Stimulated activated CD8-positive, alpha-beta memory T cell treated with anti-CD3 and anti-CD28 coated beads, Interleukin-7, amount 100 ng/mL, for 48 hours (primary cell): ENCODE measurements around the gene PEX12.
"Not testable (repeated sequence)": the region's sequence is repeated elsewhere in the genome, so short reads cannot be mapped to it uniquely, and the experiment has no call there.

Experiments used
- DNase-seq, 2 donors: peaks; one replicate each; pipeline ENCODE4 v3.0.0-alpha.2; 2020; ENCODE audit warnings: low read depth in 1 of 2; ENCODE audit errors: extremely low read depth in 1 of 2

Gene PEX12

DNA sequence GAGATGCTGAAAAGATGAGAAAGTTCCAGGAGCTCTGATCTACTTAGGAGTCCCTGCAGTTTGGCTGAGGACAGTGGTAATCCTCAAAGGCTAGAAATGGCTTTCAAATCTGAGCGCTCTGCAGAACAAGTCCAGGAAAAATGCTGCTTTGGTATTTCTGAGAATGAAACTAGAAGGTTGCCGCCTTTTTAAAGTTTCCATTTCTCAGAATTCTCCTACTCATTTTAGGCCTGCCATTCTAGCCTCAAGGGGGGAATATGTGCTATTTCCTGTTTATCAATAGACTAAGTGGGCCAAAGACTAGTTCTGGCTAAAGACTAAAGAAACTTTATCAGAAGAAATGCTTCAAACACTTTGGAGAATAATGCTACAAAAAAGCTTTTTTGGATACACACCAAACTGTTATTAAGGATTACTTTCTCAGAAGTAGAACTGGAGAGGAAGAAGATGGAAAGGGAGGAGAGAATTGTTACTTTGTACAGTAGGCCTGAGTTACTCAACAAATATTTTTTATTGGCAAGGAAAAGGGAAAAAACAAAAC lies 40.7 kb downstream of the PEX12 start, which contains the start of gene SLFN12L:
Gene SLFN12L, minus strand, starts transcription at position 78 of the 541 bp plus-strand sequence. CDS start 15,314 bp downstream, outside the sequence.
- DNase-seq: no peak

DNA sequence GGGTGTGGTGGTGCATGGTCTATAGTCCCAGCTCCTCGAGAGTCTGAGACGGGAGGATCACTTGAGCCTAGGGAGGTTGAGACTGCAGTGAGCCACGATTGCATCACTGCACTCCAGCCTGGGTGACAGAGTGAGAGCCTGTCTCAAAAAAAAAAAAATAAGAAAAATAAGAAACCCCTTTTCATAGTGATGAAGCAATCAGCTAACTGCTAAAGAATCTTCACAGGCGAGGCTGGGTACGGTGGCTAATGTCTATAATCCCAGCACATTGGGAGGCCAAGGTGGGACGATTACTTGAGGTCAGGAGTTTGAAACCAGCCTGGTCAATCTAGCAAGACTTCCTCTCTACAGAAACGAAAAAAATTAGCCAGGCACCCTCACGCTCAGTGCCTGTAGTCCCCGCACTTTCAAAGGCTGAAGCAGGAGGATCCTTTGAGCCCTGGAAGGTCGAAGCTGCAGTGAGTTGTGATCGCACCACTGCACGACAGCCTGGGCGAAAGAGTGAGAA lies 41.7 kb downstream of the PEX12 start:
- no peak for DNase-seq

DNA sequence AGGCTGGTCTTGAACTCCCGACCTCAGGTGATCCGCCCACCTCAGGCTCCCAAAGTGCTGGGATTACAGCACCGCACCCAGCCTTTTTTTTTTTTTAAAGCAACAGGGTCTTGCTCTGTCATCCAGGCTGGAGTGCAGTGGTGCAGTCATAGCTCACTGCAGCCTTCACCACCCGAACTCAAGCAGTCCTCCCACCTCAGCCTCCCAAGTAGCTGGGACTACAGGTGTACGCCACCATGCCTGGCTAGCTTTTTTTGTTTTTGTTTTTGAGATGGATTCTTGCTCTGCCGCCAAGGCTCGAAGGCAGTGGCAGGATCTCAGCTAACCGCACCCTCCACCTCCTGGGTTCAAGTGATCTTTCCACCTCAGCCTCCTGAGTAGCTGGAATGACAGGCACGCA lies 43.0 kb downstream of the PEX12 start:
- not testable (repeated sequence) for DNase-seq

DNA sequence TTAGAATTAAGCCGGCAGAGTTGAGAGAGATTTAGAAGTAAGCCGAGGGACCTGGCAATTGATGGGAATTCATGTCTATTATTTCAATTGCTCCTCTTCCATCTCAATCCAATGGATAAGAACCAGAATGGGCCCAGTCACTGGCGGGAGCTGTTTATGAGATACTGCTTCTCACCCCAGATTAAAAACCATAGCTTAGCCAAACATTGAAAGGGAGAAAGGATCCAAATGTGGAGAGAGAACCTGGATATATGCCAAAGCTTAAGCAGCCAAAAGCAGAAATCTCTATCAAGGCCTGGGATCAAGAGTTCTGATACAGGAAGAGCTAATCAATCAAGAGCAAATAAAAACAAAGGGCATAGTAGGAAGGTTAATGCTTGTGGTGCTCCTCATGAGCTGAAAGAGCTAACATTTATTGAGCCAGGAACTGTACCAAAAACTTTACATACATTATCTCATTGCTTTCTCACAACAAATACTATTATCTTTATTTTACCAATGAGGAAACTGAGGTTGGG lies 43.7 kb downstream of the PEX12 start:
- DNase-seq: no peak

DNA sequence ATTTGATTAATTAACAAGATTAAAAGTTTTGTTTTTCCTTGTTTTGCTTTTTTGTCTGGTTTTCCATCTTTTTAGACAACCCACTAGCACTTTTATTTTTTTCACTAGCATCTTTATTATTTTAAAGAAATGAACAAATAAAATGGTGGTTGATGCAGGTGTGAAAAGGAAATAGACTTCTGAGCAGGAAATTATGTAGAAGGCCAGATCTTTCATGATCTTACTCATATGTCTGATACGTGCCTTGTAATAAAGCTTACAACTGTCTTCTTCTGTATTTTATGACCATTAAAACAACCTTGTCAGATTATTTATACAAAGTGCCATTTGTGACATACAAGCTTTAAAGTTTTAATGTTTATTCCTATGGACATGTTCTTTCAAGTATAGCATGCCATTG lies 47.2 kb downstream of the PEX12 start:
- DNase-seq: no peak

DNA sequence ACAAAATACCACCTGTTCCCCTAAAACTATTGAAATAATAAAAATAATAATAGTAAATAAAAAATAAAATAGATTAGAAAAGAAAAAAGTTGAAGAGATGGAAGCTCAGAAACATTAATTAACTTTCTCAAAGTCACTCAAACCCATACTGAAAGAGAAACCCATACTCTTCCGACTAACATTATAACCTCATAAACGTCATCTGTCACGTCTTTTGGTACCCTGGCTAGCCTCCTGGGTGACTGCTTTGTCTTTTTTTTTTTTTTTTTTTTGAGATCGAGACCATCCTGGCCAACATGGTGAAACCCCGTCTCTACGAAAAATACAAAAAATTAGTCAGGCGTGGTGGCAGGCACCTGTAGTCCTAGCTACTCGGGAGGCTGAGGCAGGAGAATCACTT lies 48.5 kb downstream of the PEX12 start:
- DNase-seq: no peak

DNA sequence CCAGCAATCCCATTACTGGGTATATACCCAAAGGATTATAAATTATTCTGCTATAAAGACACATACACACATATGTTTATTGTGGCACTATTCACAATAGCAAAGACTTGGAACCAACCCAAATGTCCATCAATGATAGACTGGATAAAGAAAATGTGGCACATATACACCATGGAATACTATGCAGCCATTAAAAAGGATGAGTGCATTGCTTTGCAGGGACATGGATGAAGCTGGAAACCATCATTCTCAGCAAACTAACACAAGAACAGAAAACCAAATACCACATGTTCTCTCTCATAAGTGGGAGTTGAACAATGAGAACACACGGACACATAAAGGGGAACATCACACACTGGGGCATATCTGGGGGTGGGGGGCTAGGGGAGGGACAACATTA lies 49.0 kb downstream of the PEX12 start:
- DNase-seq: not testable (repeated sequence)
